Activated CD4-positive, alpha-beta memory T cell treated with anti-CD3 and anti-CD28 coated beads for 36 hours (primary cell): ENCODE data around the gene ARHGAP20. TPM values are rescaled to one million over a fixed set of nuclear protein-coding genes. Genes with fewer than 3 reads are reported as not detected.

Experiments
- CTCF ChIA-PET: fragments of 350-600 bp; sonication (Branson Sonifier 250); formaldehyde crosslinking; loops from one replicate; lab custom pipeline; 2021; ENCODE audit warnings: antibody characterized with exemption, inconsistent platforms; lab: Charles Lee
- POLR2A ChIA-PET: fragments of 350-600 bp; sonication (Branson Sonifier 250); formaldehyde crosslinking; loops from one replicate; lab custom pipeline; 2021; ENCODE audit warnings: antibody characterized with exemption; lab: Charles Lee
- DNase-seq: peaks from one replicate; pipeline ENCODE4 v3.0.0-alpha.2; 2020
- H3K27ac Mint-ChIP-seq: one replicate; pipeline ENCODE4 v1.8.0; 2021; ENCODE audit warnings: mixed read lengths
- H3K27me3 Mint-ChIP-seq: one replicate; pipeline ENCODE4 v1.8.0; 2021; ENCODE audit warnings: mixed read lengths
- H3K36me3 Mint-ChIP-seq: one replicate; pipeline ENCODE4 v1.8.0; 2021; ENCODE audit warnings: mixed read lengths
- H3K4me1 Mint-ChIP-seq: one replicate; pipeline ENCODE4 v1.8.0; 2021; ENCODE audit warnings: low read depth, mixed read lengths
- H3K4me3 Mint-ChIP-seq: one replicate; pipeline ENCODE4 v1.8.0; 2021; ENCODE audit warnings: mild to moderate bottlenecking, mixed read lengths
- H3K9me3 Mint-ChIP-seq: one replicate; pipeline ENCODE4 v1.8.0; 2021; ENCODE audit warnings: mixed read lengths
- intact Hi-C: fragments of 100-400 bp; cut with micrococcal nuclease; formaldehyde crosslinking; loops from one replicate; pipeline ENCODE4 v1.15.1; 2023
- total RNA-seq, 2 experiments: library from RNA; stranded (reverse); gene quantifications; one replicate each; pipeline ENCODE4 v1.2.3, GENCODE V29; 2021

ARHGAP20 gene
- total RNA-seq, 2 experiments from 2014 or later = 0.05 TPM; not detected in 1

DNA sequence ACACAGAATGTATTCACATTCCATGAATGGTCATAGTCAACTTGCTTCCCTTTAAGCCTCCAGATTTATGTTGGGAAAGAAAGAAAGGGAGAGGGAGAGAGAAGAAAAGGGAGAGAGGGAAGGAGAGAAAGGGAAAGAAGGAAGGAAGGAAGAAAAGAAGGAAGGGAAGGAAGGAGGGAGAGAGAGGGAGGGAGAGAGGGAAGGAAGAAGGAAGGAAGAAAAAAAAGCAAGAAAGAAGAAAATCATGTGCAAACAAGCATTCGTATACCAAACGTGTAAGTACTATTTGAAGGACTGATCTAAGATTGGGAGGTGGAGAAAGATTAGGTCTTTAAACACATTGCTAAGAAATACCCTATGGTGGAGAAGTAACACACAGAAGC is 23.9 kb upstream of the ARHGAP20 start:
- H3K36me3 Mint-ChIP-seq = no peaks in the 10 kb centered on the region
- H3K27me3 Mint-ChIP-seq = peaks cover 7% of the 10 kb centered on the region
- ChIA-PET POLR2A (no interaction called here), CTCF (no interaction called here)
- intact Hi-C loops = no loop called here
- no peak overlapping the region for H3K27ac Mint-ChIP-seq
- no peaks in the 10 kb centered on the region for H3K9me3 Mint-ChIP-seq
- no peaks in the 10 kb centered on the region for H3K4me1 Mint-ChIP-seq
- H3K4me3 Mint-ChIP-seq = no peak overlapping the region
- DNase-seq = no peak

DNA sequence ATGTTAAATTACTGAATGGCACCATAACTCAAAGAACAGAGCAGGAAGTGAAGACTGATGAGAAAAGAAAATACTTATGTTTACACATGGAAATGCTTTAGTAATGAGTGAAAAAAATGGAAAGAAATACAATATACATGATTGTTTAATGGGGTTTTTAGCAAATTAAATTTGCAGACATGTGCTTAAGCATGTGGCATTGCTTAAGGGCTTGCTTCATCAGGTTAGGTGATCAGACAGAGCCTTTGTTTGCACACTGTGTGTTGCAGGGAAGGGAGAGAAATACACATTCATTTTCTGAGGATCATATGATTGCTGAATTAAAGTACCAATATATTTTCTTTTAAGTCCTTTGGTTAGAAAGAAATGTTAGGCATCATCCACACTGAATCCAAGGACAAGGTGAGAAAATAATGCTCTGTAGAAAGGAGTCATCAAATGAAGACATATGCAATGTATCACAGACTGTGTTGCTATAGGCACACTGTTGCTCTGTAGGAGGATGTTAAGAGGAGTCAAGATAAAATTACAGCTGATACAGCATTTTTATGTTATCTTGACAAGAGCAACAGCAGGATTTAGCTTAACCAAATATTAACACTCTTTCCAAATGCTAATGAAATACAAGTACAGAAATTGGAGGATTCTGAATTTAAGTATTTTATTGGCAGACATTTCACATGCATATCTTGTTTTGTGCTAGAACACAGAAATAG is 23.4 kb upstream of the ARHGAP20 start:
- DNase-seq = no peak
- Mint-ChIP-seq H3K27me3 (peaks cover 7% of the 10 kb centered on the region), H3K27ac (no peak overlapping the region), H3K4me3 (no peak overlapping the region), H3K9me3 (no peaks in the 10 kb centered on the region), H3K4me1 (no peaks in the 10 kb centered on the region), H3K36me3 (no peaks in the 10 kb centered on the region)
- POLR2A ChIA-PET = no interaction called here
- intact Hi-C loops = no loop called here
- CTCF ChIA-PET = no interaction called here

DNA sequence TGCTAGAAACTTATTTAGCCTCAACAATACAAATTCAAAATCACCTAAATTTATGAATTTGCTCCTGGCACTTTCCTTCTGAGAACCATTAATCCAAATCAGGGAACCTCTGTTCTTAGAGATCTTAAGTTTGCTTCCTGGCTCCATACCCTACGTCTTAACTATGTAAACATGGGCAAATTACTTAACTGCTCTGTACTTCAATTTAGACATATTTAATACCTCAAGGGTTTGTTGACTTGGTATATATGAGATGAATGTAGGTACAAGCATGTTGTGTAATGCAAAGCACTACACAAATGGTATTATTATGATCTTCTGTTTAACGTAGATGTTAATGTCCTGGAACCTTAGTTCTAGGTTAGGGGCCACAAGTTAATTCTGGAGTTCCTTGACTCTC is 22.6 kb upstream of the ARHGAP20 start:
- ChIA-PET POLR2A (no interaction called here), CTCF (no interaction called here)
- Mint-ChIP-seq H3K36me3 (no peaks in the 10 kb centered on the region), H3K27me3 (peaks cover 7% of the 10 kb centered on the region), H3K9me3 (no peaks in the 10 kb centered on the region), H3K27ac (no peak overlapping the region), H3K4me1 (no peaks in the 10 kb centered on the region), H3K4me3 (no peak overlapping the region)
- intact Hi-C loops = no loop called here
- DNase-seq = no peak

DNA sequence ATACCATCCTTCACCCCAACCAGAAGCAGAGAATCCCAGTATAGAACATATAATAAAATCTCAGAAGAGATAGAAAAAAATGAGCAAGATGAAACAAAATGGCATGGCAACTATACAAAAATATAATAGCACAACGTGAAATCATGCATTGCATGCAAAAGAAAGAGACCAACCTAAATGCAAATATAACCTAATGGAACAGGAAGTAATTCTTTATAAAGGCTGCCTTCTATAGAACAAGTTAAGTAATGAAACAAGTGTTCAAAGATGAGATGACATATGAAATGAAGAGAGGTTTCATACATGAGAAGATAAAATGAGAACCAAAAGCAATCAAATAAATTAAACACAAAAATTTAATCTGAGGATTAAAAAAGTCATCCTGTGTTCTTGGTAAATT is 18.5 kb upstream of the ARHGAP20 start:
- intact Hi-C loops = no loop called here
- H3K9me3 Mint-ChIP-seq = no peaks in the 10 kb centered on the region

DNA sequence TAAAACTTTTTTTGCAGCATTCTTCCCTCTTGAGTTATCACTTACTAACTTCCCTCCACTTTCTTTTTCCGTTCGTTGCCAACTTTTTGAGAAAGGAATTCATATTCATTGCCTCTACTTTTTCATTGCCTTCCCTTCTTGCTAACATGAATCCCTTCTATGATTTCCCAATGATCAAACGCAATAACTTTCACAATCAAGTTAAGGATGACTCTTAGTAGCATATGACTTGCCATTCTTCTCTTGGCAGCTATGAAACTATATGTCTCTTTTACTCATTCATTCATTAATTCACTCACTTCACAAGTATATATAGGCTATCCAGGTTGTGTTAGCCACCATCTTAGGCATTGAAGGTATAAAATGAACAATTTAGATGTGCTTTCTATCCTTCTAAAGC is 16.6 kb upstream of the ARHGAP20 start:
- intact Hi-C loops = no loop called here
- H3K4me3 Mint-ChIP-seq = no peak overlapping the region
- H3K27me3 Mint-ChIP-seq = peaks cover 5% of the 10 kb centered on the region
- H3K36me3 Mint-ChIP-seq = no peaks in the 10 kb centered on the region
- no peaks in the 10 kb centered on the region for H3K9me3 Mint-ChIP-seq
- no peaks in the 10 kb centered on the region for H3K4me1 Mint-ChIP-seq
- POLR2A ChIA-PET = no interaction called here
- no peak overlapping the region for H3K27ac Mint-ChIP-seq
- DNase-seq = no peak
- CTCF ChIA-PET = no interaction called here

More for the DNA sequence above, 18.5 kb upstream of the ARHGAP20 start:
- no peak for DNase-seq
- Mint-ChIP-seq H3K27me3 (peaks cover 9% of the 10 kb centered on the region), H3K4me3 (no peak overlapping the region), H3K4me1 (no peaks in the 10 kb centered on the region), H3K27ac (no peak overlapping the region), H3K36me3 (no peaks in the 10 kb centered on the region)
- ChIA-PET CTCF (no interaction called here), POLR2A (no interaction called here)

DNA sequence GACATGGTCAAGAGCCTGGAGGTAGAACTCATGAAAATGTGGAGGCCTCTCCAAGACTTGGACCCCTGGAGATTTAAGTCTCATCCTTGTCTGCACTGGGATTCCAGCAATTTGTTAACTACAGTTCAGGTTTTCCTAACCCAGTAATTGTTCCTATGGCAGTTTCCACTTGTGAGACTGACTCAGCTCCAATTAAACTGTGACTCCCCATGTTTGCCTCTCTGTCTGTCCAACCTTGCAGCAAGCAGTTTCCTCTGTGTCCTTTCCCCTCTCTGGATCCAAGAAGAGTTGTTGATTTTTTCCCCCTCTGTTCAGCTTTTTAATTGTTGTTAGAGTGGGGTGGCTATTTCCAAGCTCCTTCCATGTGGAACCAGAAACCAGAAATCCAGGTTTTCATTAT is 16.2 kb upstream of the ARHGAP20 start:
- CTCF ChIA-PET = no interaction called here
- H3K36me3 Mint-ChIP-seq = no peaks in the 10 kb centered on the region
- H3K4me3 Mint-ChIP-seq = no peak overlapping the region
- no peak for DNase-seq
- H3K9me3 Mint-ChIP-seq = no peaks in the 10 kb centered on the region
- intact Hi-C loops = no loop called here
- no peak overlapping the region for H3K27ac Mint-ChIP-seq
- POLR2A ChIA-PET = no interaction called here
- peaks cover 5% of the 10 kb centered on the region for H3K27me3 Mint-ChIP-seq
- no peaks in the 10 kb centered on the region for H3K4me1 Mint-ChIP-seq

DNA sequence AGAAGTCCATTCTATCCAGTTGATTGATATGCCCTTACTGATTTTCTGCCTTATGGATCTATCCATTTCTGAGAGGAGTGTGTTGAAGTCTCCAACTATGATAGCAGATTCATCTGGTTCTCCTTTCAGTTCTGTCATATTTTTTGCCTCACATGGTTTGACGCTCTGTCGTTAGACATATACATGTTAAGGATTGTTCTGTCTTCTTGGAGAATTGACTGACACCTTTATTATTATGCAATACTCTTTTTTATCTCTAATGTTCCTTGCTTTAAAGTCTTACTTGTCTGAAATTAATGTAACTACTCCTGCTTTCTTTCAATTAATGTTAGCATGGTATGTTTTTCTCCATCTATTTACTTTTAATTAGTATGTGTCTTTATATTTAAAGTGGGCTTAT is 12.1 kb upstream of the ARHGAP20 start:
- DNase-seq = no peak
- Mint-ChIP-seq H3K4me3 (no peak overlapping the region), H3K36me3 (no peaks in the 10 kb centered on the region), H3K4me1 (no peaks in the 10 kb centered on the region), H3K27me3 (peaks cover 4% of the 10 kb centered on the region), H3K27ac (no peak overlapping the region), H3K9me3 (no peaks in the 10 kb centered on the region)
- ChIA-PET POLR2A (no interaction called here), CTCF (no interaction called here)
- intact Hi-C loops = no loop called here

DNA sequence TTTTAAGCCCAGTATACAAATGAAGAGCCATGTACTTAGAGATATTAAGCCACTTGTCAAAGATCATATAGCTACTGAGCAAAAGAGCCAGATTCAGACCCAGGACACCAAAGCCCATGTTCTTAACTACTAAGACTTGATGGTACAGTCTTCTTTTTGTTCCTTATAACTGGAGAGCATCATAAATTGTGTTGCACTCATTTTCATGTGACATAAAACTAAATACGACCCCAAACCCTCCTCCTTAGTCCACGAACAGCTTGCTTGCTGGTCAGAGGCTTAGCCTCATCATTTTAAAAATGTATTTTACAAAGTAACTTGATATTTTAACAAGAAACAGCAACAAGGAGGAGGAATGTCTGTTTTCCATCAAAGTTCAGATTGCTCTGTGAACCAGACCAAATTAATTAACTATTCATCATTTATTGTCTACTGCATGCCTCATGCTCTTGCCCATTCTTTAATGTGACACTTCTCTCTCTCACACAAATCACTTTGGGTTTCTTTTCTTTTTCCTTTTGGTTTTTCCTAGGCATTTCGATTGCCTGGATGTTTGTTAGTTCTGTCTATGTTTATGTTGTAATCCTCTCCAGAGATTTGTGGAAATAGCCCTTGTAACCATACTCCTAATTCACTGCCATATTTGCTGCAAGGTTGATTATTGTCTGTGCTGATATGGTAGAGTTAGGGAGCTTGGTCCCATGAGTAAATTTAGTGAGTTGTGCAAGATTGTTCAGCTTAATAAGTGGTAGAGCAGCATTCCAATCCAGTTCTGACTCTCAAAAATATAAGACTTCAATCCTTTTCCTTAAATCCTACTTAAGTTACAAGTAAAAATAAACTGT is 8.4 kb upstream of the ARHGAP20 start:
- no peaks in the 10 kb centered on the region for H3K36me3 Mint-ChIP-seq
- POLR2A ChIA-PET = no interaction called here

DNA sequence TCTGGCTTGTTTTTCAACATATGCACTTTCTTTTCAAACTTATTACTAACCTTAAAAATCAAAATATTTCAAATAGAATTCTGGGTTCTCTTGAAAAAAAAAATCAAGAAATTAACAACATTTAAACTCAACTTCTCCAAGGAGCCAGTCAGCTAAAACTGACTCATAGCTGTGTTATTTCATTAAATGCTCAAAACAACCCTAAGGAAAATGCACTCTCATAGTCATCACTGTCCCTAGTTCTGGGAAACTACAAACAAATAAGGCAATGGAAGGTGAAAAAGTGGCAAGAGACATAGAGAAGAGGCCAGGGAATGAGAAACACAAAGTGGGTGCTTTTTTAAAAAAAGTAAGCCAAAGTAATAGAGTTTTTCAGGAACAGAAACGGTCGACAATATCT is 4.1 kb upstream of the ARHGAP20 start:
- CTCF ChIA-PET = no interaction called here
- H3K4me1 Mint-ChIP-seq = peaks cover 7% of the 10 kb centered on the region
- H3K27me3 Mint-ChIP-seq = peaks cover 24% of the 10 kb centered on the region
- intact Hi-C loops = loop anchor here (10.0 kb wide), 1 partner anchor 262 kb away; no protein-coding TSS in a partner anchor
- no peaks in the 10 kb centered on the region for H3K9me3 Mint-ChIP-seq
- POLR2A ChIA-PET = no interaction called here
- H3K27ac Mint-ChIP-seq = no peak overlapping the region
- H3K4me3 Mint-ChIP-seq = no peak overlapping the region
- no peak for DNase-seq
- no peaks in the 10 kb centered on the region for H3K36me3 Mint-ChIP-seq

More for the DNA sequence above, 8.4 kb upstream of the ARHGAP20 start:
- Mint-ChIP-seq H3K4me1 (no peaks in the 10 kb centered on the region), H3K27ac (no peak overlapping the region), H3K27me3 (peaks cover 1% of the 10 kb centered on the region), H3K4me3 (no peak overlapping the region), H3K9me3 (no peaks in the 10 kb centered on the region)
- DNase-seq = no peak
- CTCF ChIA-PET = no interaction called here
- intact Hi-C loops = no loop called here

DNA sequence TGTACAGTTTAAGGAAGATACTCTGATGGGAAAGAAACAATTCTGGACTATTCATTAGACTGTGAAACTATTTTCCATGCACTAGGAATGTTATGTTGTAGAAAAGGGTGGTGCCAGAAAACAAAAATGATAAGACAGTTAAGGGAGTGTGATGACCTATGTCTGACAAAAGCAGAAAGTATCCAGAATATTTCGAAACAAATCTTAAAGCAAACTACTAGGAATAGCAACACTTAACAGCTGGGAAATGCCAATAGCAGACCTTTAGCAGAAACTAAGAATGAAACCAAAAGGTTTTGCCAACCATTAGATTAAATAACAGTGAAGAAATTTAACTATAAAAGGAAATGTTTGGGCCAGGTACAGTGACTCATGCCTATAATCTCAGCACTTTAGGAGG is 3.3 kb upstream of the ARHGAP20 start:
- Mint-ChIP-seq H3K9me3 (no peaks in the 10 kb centered on the region), H3K27ac (no peak overlapping the region), H3K4me3 (no peak overlapping the region), H3K36me3 (no peaks in the 10 kb centered on the region), H3K27me3 (peaks cover 27% of the 10 kb centered on the region), H3K4me1 (peaks cover 11% of the 10 kb centered on the region)
- CTCF ChIA-PET = no interaction called here
- POLR2A ChIA-PET = no interaction called here
- DNase-seq = no peak
- intact Hi-C loops = loop anchor here (10.0 kb wide), 1 partner anchor 261 kb away; no protein-coding TSS in a partner anchor

DNA sequence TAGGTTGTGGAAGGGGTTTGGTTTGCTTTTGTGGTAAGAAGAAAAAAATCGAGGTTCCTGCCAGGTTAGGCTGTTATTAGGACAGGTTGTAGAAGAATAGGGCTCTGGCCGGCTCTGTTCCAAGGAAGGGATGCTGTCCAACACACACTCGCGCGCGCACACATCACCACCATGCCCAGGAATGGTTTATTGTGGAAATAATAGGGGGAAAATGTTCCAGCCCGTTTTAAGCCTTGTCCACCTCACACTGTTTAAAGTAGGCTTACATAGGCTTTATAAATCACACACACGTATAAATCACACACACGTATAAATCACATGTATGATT is 1.2 kb upstream of the ARHGAP20 start:
- Mint-ChIP-seq H3K36me3 (no peaks in the 10 kb centered on the region), H3K4me1 (peaks cover 12% of the 10 kb centered on the region), H3K4me3 (no peak overlapping the region), H3K9me3 (no peaks in the 10 kb centered on the region), H3K27me3 (peaks cover 42% of the 10 kb centered on the region), H3K27ac (no peak overlapping the region)
- ChIA-PET CTCF (no interaction called here), POLR2A (no interaction called here)
- DNase-seq = no peak
- intact Hi-C loops = loop anchor here (5.0 to 10.0 kb wide), 2 partner anchors 189 to 259 kb away; no protein-coding TSS in a partner anchor

DNA sequence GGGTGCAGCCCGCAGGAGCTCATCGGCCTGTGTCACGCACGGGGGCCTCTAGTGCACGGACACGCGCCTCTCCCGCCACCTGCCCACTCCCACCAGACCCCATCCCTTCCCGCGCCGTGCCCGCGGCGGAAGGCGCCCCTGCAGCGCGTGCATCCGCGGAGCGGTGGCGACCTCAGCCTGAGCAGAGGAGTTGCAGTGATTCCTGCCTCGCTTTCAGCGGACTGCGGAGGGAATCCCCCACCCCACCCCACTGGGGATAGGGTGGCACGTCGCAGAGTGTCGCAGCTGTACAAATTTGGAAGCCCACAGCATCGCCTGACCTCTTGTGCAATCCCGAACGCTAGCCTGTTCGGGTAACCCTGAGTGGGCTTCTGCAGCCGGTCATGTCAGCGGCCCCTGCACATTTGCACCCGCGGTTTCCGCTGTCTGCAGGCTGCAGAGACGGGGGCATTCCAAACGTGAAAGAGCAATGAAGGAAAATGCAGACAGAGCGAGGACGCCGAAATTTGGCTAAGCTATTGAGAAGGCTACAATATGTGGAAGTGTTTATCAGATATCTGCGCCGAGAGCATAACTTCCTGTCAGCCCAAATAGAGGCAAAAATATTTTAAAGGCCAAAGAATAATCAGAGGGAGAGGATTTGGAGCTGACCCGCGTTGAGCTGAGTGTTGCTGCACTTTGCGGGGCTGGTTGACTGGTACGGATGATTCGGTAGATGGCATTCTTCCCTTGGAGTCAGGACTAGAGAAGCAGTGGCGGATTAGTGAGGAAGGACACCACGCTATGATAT is 617 bp upstream of the ARHGAP20 start:
- Mint-ChIP-seq H3K4me1 (peaks cover 12% of the 10 kb centered on the region), H3K36me3 (no peaks in the 10 kb centered on the region), H3K27me3 (peaks cover 47% of the 10 kb centered on the region), H3K4me3 (peak overlapping the region; percentile 20), H3K27ac (no peak overlapping the region), H3K9me3 (no peaks in the 10 kb centered on the region)
- no peak for DNase-seq
- ChIA-PET POLR2A (no interaction called here), CTCF (no interaction called here)
- intact Hi-C loops = loop anchor here (1.0 to 10.0 kb wide), 3 partner anchors 189 to 518 kb away; no protein-coding TSS in a partner anchor
